Gastrocnemius medialis (tissue), 4 donors: ENCODE data around the gene MMP25.

Source experiments
- POLR2A ChIP-seq, 2 donors: fragments of 450-650 bp; IDR thresholded peaks; one replicate each; pipeline ENCODE4 v1.6.1; 2017; ENCODE audit warnings: antibody characterized with exemption in 2 of 2, mild to moderate bottlenecking in 2 of 2, moderate library complexity in 2 of 2
- TF ChIP-seq, protein P1 (sequence below), 5 experiments: fragments of 450-650 bp in 3 of 5; fragments of 200-600 bp in 2 of 5; sonication (generic) in 2 of 5; IDR thresholded peaks in 4 of 5; conservative IDR thresholded peaks in 1 of 5; 1 replicate in 4 of 5; 2 replicates in 1 of 5; pipeline ENCODE4 v1.5.1; 2016 to 2019; ENCODE audit warnings: antibody characterized with exemption in 5 of 5, mild to moderate bottlenecking in 3 of 5, moderate library complexity in 3 of 5

DNA sequence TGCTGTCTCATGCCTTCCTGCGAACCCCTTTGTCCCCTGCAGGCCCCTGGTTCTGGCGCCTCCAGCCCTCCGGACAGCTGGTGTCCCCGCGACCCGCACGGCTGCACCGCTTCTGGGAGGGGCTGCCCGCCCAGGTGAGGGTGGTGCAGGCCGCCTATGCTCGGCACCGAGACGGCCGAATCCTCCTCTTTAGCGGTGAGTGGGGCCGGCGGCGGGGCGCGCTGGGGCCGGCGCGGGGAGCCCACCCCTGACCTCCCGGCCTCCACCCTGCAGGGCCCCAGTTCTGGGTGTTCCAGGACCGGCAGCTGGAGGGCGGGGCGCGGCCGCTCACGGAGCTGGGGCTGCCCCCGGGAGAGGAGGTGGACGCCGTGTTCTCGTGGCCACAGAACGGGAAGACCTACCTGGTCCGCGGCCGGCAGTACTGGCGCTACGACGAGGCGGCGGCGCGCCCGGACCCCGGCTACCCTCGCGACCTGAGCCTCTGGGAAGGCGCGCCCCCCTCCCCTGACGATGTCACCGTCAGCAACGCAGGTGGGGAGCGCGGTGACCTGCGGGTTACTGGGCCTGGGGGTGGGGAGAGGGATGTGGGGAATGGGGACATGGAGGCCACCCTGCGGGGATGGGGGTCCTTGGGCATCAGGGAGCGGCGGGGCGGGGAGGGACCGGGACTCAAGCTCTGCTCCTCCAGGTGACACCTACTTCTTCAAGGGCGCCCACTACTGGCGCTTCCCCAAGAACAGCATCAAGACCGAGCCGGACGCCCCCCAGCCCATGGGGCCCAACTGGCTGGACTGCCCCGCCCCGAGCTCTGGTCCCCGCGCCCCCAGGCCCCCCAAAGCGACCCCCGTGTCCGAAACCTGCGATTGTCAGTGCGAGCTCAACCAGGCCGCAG lies 12.0 kb downstream of the MMP25 start:
- TF ChIP-seq, protein P1, sequence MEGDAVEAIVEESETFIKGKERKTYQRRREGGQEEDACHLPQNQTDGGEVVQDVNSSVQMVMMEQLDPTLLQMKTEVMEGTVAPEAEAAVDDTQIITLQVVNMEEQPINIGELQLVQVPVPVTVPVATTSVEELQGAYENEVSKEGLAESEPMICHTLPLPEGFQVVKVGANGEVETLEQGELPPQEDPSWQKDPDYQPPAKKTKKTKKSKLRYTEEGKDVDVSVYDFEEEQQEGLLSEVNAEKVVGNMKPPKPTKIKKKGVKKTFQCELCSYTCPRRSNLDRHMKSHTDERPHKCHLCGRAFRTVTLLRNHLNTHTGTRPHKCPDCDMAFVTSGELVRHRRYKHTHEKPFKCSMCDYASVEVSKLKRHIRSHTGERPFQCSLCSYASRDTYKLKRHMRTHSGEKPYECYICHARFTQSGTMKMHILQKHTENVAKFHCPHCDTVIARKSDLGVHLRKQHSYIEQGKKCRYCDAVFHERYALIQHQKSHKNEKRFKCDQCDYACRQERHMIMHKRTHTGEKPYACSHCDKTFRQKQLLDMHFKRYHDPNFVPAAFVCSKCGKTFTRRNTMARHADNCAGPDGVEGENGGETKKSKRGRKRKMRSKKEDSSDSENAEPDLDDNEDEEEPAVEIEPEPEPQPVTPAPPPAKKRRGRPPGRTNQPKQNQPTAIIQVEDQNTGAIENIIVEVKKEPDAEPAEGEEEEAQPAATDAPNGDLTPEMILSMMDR (IDR thresholded peaks at IDR 0.05 in 4 of 5, conservative IDR thresholded peaks at IDR 0.05 in 1 of 5): no peak
- no peak for TF ChIP-seq POLR2A (IDR thresholded peaks at IDR 0.05)
